SU-DHL-6 (cell line): ENCODE measurements around the gene MRPL36.

Experiments used
- EZH2phosphoT487 ChIP-seq: fragments of 200-600 bp; sonication (generic), shearing (Covaris generic); conservative IDR thresholded peaks from 2 replicates; pipeline ENCODE4 v1.6.1; 2018; ENCODE audit warnings: mild to moderate bottlenecking, antibody characterized with exemption, low read length, moderate library complexity, mixed read lengths
- TF ChIP-seq, protein P1 (sequence below): fragments of 200-600 bp; sonication (generic); IDR thresholded peaks from one replicate; pipeline ENCODE4 v1.5.1; 2017; ENCODE audit warnings: antibody characterized with exemption, mild to moderate bottlenecking, low read length, moderate library complexity; ENCODE audit not compliant: insufficient read depth, poor library complexity, severe bottlenecking

- TF ChIP-seq, protein P1, sequence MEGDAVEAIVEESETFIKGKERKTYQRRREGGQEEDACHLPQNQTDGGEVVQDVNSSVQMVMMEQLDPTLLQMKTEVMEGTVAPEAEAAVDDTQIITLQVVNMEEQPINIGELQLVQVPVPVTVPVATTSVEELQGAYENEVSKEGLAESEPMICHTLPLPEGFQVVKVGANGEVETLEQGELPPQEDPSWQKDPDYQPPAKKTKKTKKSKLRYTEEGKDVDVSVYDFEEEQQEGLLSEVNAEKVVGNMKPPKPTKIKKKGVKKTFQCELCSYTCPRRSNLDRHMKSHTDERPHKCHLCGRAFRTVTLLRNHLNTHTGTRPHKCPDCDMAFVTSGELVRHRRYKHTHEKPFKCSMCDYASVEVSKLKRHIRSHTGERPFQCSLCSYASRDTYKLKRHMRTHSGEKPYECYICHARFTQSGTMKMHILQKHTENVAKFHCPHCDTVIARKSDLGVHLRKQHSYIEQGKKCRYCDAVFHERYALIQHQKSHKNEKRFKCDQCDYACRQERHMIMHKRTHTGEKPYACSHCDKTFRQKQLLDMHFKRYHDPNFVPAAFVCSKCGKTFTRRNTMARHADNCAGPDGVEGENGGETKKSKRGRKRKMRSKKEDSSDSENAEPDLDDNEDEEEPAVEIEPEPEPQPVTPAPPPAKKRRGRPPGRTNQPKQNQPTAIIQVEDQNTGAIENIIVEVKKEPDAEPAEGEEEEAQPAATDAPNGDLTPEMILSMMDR, result no peak
- TF ChIP-seq EZH2phosphoT487, result no peak
Measured at GRCh38 chr5:1778138-1779020, 21.3 kb downstream of the MRPL36 start.
